Stomach (tissue), 9 donors: Measurements from ENCODE around the gene DNAI4. TPM values are rescaled to one million over a fixed set of nuclear protein-coding genes. Genes with fewer than 3 reads are reported as not detected.

Experiments
- DNase-seq, 2 donors: peaks; one replicate each; pipeline versions ENCODE4 v3.0.0 to v3.0.0-alpha.2; 2013 to 2019
- H3K27ac ChIP-seq, 5 donors: fragments of 200-600 bp in 4 of 5; sonication (generic) in 4 of 5; one replicate each; pipeline ENCODE4 v1.5.1; 2013 to 2019; ENCODE audit warnings: mild to moderate bottlenecking in 1 of 5, moderate library complexity in 1 of 5
- H3K27me3 ChIP-seq, 3 donors: fragments of 200-600 bp; sonication (generic); one replicate each; pipeline ENCODE4 v1.5.1; 2017 to 2019; ENCODE audit warnings: mixed run types in 1 of 3
- H3K36me3 ChIP-seq, 4 donors: fragments of 200-600 bp; sonication (generic); 1 replicate in 3 of 4; 2 replicates in 1 of 4; pipeline ENCODE4 v1.5.1; 2016 to 2019
- H3K4me1 ChIP-seq, 4 donors: fragments of 200-600 bp; sonication (generic); one replicate each; pipeline ENCODE4 v1.5.1; 2016 to 2019
- H3K4me3 ChIP-seq, 4 donors: fragments of 200-600 bp; sonication (generic) in 3 of 4; one replicate each; pipeline ENCODE4 v1.5.1; 2016 to 2019; ENCODE audit warnings: mild to moderate bottlenecking in 1 of 4
- H3K9me3 ChIP-seq, 4 donors: fragments of 200-600 bp; sonication (generic); one replicate each; pipeline ENCODE4 v1.5.1; 2016 to 2019
- CTCF ChIP-seq, 7 experiments: fragments of 450-650 bp in 4 of 7; fragments of 200-600 bp in 3 of 7; sonication (generic) in 3 of 7; IDR thresholded peaks; one replicate each; pipeline ENCODE4 v1.5.1; 2016 to 2019; ENCODE audit warnings: antibody characterized with exemption in 7 of 7, control low read depth in 2 of 7, mild to moderate bottlenecking in 1 of 7
- EP300 ChIP-seq: sonication (generic); formaldehyde crosslinking; IDR thresholded peaks from one replicate; pipeline ENCODE4 v1.6.1; 2017; ENCODE audit warnings: antibody characterized with exemption
- POLR2A ChIP-seq, 4 donors: fragments of 450-650 bp; IDR thresholded peaks; one replicate each; pipeline ENCODE4 v1.6.1; 2016; ENCODE audit warnings: antibody characterized with exemption in 4 of 4, control low read depth in 2 of 4, mild to moderate bottlenecking in 1 of 4, moderate library complexity in 1 of 4
- POLR2AphosphoS5 ChIP-seq, 3 donors: sonication (generic); formaldehyde crosslinking; IDR thresholded peaks; one replicate each; pipeline ENCODE4 v1.6.1; 2016; ENCODE audit warnings: antibody characterized with exemption in 3 of 3
- WGBS, 5 donors: extraction: QIAGEN DNeasy Blood & Tissue Kit in 3 of 5; methylation state at CpG; one replicate each; pipeline versions ENCODE4 v1.1.5 to v1.1.7; 2013 to 2018; 5-methylcytosine and 5-hydroxymethylcytosine counted together
- intact Hi-C: fragments of 100-400 bp; cut with DNase I; formaldehyde crosslinking; loops from one replicate; pipeline ENCODE4 v1.15.1; 2023; ENCODE audit warnings: low total_unique reads
- polyA plus RNA-seq, 3 donors: library from polyadenylated mRNA; stranded (reverse); fragments of 200-250 nt; gene quantifications; one replicate each; pipeline ENCODE4 v1.2.3, GENCODE V29; 2013
- total RNA-seq, 5 donors: library from RNA; depleted of rRNA; stranded (reverse); fragments of >200 nt; gene quantifications; one replicate each; pipeline versions ENCODE4 v1.1.0 to v1.2.3, GENCODE V29; 2014 to 2016
- donor health status: healthy with polysubstance abuse.
- donor health status: Bipolar disorder and iron deficiency.
- donor health status: healthy.

Gene DNAI4
- total and polyA plus RNA-seq, 8 donors, result 0.44 to 9.5 (median 6.2) TPM; not detected in 1

- Histone ChIP-seq H3K27me3 (no peaks in the 10 kb centered on the region), H3K4me1 (no peaks in the 10 kb centered on the region), H3K4me3 (no peak overlapping the region), H3K27ac (no peak overlapping the region), H3K36me3 (no peaks in the 10 kb centered on the region), H3K9me3 (no peaks in the 10 kb centered on the region)
- intact Hi-C loops, result no loop called here
- no peak for DNase-seq
- TF ChIP-seq CTCF (IDR thresholded peaks at IDR 0.05) (no peak), EP300 (no peak), POLR2AphosphoS5 (IDR thresholded peaks at IDR 0.05) (no peak), POLR2A (IDR thresholded peaks at IDR 0.05) (no peak)
These were observed 91.5 kb downstream of the DNAI4 start for GRCh38 chr1:66833112-66833511.

DNA sequence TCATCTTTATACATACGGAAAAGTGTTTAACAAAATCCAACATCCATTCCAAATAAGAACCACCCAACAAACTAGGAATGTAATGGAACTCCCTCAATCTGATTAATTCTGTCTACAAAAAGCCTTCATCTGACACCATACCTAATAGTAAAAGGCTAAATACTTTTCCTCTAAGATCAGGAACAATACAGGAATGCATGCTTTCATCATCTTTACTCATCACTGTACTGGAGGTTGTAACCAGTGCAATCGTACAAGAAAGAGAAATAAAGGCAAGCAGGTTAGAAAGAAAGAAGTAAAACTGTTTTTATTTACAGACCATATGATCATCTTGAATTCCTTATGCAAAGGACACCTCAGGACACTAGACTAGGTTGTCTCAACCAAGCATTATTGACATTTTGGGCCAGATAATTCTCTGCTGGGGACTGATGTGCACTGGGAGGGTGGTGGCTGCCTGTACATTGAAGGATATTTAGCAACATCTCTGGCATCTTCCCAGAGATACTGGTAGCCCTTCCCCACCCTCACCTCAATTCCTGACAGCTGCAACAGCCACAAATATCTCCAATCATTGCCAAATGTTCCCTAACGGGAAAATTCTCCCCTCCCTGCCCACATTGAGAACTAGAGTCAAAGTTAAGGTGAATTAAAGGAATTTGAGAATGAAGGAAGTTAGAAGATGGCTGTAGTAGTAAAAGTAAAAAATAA lies 93.0 kb downstream of the DNAI4 start:
- intact Hi-C loops, result no loop called here
- TF ChIP-seq CTCF (IDR thresholded peaks at IDR 0.05) (no peak), POLR2AphosphoS5 (IDR thresholded peaks at IDR 0.05) (no peak), EP300 (no peak), POLR2A (IDR thresholded peaks at IDR 0.05) (no peak)
- Histone ChIP-seq H3K36me3 (no peaks in the 10 kb centered on the region), H3K4me3 (no peak overlapping the region), H3K27ac (no peak overlapping the region), H3K9me3 (no peaks in the 10 kb centered on the region), H3K27me3 (no peaks in the 10 kb centered on the region), H3K4me1 (no peaks in the 10 kb centered on the region)
- WGBS, 5 donors, result 78 to 87% (median 84%) methylated on average over 3 of the region's 3 CpGs
- DNase-seq, result no peak

DNA sequence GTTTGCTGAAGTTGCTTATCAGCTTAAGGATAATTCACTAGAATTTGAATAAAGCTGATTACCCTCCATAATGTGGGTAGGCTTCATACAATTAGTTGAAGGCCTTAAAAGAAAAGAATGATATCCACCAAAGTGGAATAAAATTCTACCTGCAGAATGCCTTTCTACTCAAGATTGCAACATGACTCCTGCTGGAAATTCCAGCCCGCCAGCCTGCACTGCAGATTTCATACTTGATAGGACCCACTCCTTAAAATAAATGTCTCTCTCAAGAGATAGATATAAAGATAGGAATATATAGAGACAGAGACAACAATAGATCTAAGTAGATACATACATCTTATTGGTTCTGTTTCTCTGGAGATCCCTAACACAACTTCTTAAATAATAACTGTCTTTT lies 99.9 kb downstream of the DNAI4 start:
- 98 to 100% (median 100%) methylated on average over 1 of the region's 1 CpG for WGBS, 5 donors

GRCh38 chr1:66809736-66810326 lies 114.8 kb downstream of the DNAI4 start:
- TF ChIP-seq CTCF (IDR thresholded peaks at IDR 0.05) (no peak), POLR2AphosphoS5 (IDR thresholded peaks at IDR 0.05) (no peak)
- no peaks in the 10 kb centered on the region for H3K36me3 ChIP-seq
- H3K27ac ChIP-seq, result no peak overlapping the region
- intact Hi-C loops, result no loop called here
- H3K9me3 ChIP-seq, result no peaks in the 10 kb centered on the region
- DNase-seq, result peak in 1 of 2 donors; percentile 2
- H3K27me3 ChIP-seq, result no peaks in the 10 kb centered on the region
- no peaks in the 10 kb centered on the region for H3K4me1 ChIP-seq
- H3K4me3 ChIP-seq, result no peak overlapping the region
- 11 to 50% (median 29%) methylated on average over 1 of the region's 1 CpG for WGBS, 5 donors

More for the DNA sequence above, 99.9 kb downstream of the DNAI4 start:
- no peaks in the 10 kb centered on the region for H3K9me3 ChIP-seq
- H3K4me1 ChIP-seq, result no peaks in the 10 kb centered on the region
- no peak for TF ChIP-seq EP300
- TF ChIP-seq POLR2AphosphoS5 (IDR thresholded peaks at IDR 0.05), result no peak
- TF ChIP-seq POLR2A (IDR thresholded peaks at IDR 0.05), result no peak
- TF ChIP-seq CTCF (IDR thresholded peaks at IDR 0.05), result no peak
- DNase-seq, result no peak
- no peak overlapping the region for H3K27ac ChIP-seq
- no peak overlapping the region for H3K4me3 ChIP-seq
- intact Hi-C loops, result no loop called here
- no peaks in the 10 kb centered on the region for H3K27me3 ChIP-seq
- no peaks in the 10 kb centered on the region for H3K36me3 ChIP-seq
